HepG2 (cell line): Measurements from ENCODE around the gene PDCD10. TPM values are rescaled to one million over a fixed set of nuclear protein-coding genes. Genes with fewer than 3 reads are reported as not detected.

Experiments
- ATAC-seq: fragments of 200-7000 bp; cut with Tn5 transposase; 3 replicates; pipeline ENCODE4 v1.9.1; 2020; ENCODE audit warnings: mild to moderate bottlenecking, moderate library complexity
- BruUV-seq: library from RNA; stranded (reverse); fragments of 400-500 nt; replicated peaks from 2 replicates; lab custom pipeline; 2021; lab: Mats Ljungman, UMichigan
- CTCF ChIA-PET: fragments of 300-600 bp; formaldehyde crosslinking; extraction: SDS; loops from one replicate; lab custom pipeline; 2021; ENCODE audit warnings: low total read pairs, inconsistent platforms, low intra/inter-chr PET ratio; lab: Yijun Ruan, JAX
- POLR2A ChIA-PET: fragments of 350-600 bp; sonication (Branson Sonifier 250); formaldehyde crosslinking; loops from one replicate; lab custom pipeline; 2020; ENCODE audit warnings: antibody characterized with exemption, inconsistent platforms; lab: Yijun Ruan, JAX
- DNase-seq: peaks from one replicate; pipeline ENCODE4 v3.0.0-alpha.2; 2015; ENCODE audit warnings: low spot score
- FAIRE-seq: peaks from 3 replicates; lab custom pipeline; 2011; peaks lifted over from hg19 to GRCh38; lab: Jason Lieb, UNC
- H2AFZ ChIP-seq: one replicate; pipeline ENCODE4 v1.6.1; 2011; ENCODE audit warnings: low read length, inconsistent platforms
- H3K27ac ChIP-seq: fragments of 300-600 bp; 3 replicates; pipeline ENCODE4 v1.8.0; 2011; ENCODE audit warnings: mixed run types, mild to moderate bottlenecking, mixed read lengths, low read length, inconsistent platforms; ENCODE audit not compliant: insufficient read depth; ENCODE audit errors: extremely low read length
- H3K27me3 ChIP-seq, 2 experiments: fragments of 200-600 bp in 1 of 2; 2 replicates in 1 of 2; 3 replicates in 1 of 2; pipeline versions ENCODE4 v1.6.0 to v1.8.0; 2011; ENCODE audit warnings: low read length in 2 of 2, mild to moderate bottlenecking in 2 of 2, moderate library complexity in 2 of 2, inconsistent platforms in 1 of 2; ENCODE audit not compliant: insufficient read depth in 2 of 2, control insufficient read depth in 1 of 2
- H3K36me3 ChIP-seq, 2 experiments: fragments of 200-600 bp in 1 of 2; replicated peaks in 1 of 2; 2 replicates in 1 of 2; 3 replicates in 1 of 2; pipeline versions ENCODE4 v1.5.1 to v1.8.0; 2011; ENCODE audit warnings: low read length in 2 of 2, inconsistent platforms in 1 of 2; ENCODE audit not compliant: insufficient read depth in 2 of 2, control insufficient read depth in 1 of 2
- H3K4me1 ChIP-seq: 2 replicates; pipeline ENCODE4 v1.5.1; 2012; ENCODE audit warnings: low read length, inconsistent platforms; ENCODE audit not compliant: insufficient read depth
- H3K4me2 ChIP-seq: 2 replicates; pipeline ENCODE4 v1.6.0; 2011; ENCODE audit warnings: low read depth, low read length, inconsistent platforms
- H3K4me3 ChIP-seq, 3 experiments: fragments of 200-600 bp in 1 of 3; sonication (generic), shearing (Covaris generic) in 1 of 3; replicated peaks in 1 of 3; 2 replicates each; pipeline ENCODE4 v1.5.1; 2011 to 2016; ENCODE audit warnings: low read length in 3 of 3, inconsistent platforms in 2 of 3, low read depth in 2 of 3, mild to moderate bottlenecking in 2 of 3, control low read depth in 1 of 3, mixed read lengths in 1 of 3; ENCODE audit not compliant: insufficient read depth in 1 of 3
- H3K79me2 ChIP-seq: one replicate; pipeline ENCODE4 v1.6.1; 2011; ENCODE audit warnings: low read length, inconsistent platforms; ENCODE audit not compliant: insufficient read depth
- H3K9ac ChIP-seq: 2 replicates; pipeline ENCODE4 v1.6.0; 2011; ENCODE audit warnings: mild to moderate bottlenecking, low read depth, low read length, inconsistent platforms; ENCODE audit not compliant: insufficient read depth
- H3K9me3 ChIP-seq: 2 replicates; pipeline ENCODE4 v1.5.1; 2012; ENCODE audit warnings: mild to moderate bottlenecking, low read length
- H4K20me1 ChIP-seq: 2 replicates; pipeline ENCODE4 v1.6.0; 2011; ENCODE audit warnings: inconsistent platforms, mild to moderate bottlenecking, low read length, moderate library complexity; ENCODE audit not compliant: insufficient read depth
- ARNT ChIP-seq: fragments of 450-650 bp; IDR thresholded peaks from 2 replicates; pipeline ENCODE4 v1.6.1; 2017
- CAMTA2 ChIP-seq: sonication (generic); formaldehyde crosslinking; IDR thresholded peaks from 2 replicates; pipeline ENCODE4 v1.4.0; 2020; ENCODE audit warnings: mild to moderate bottlenecking, missing genetic modification reagents, borderline replicate concordance
- CENPT ChIP-seq: sonication (generic); formaldehyde crosslinking; IDR thresholded peaks from 2 replicates; pipeline ENCODE4 v1.8.0; 2022; ENCODE audit warnings: low read depth, mild to moderate bottlenecking, moderate library complexity, missing genetic modification reagents
- EHMT2 ChIP-seq: fragments of 200-600 bp; sonication (generic); IDR thresholded peaks from 2 replicates; pipeline ENCODE4 v1.7.0; 2017; ENCODE audit warnings: antibody characterized with exemption, low read depth, low read length, borderline replicate concordance
- GMEB2 ChIP-seq: IDR thresholded peaks from 2 replicates; pipeline ENCODE4 v1.6.1; 2016; ENCODE audit warnings: missing biosample characterization, missing genetic modification reagents, low read depth
- HCFC1 ChIP-seq: fragments of 150-350 bp; IDR thresholded peaks from 2 replicates; pipeline ENCODE4 v1.6.1; 2014; ENCODE audit warnings: low read depth, low read length
- MYPOP ChIP-seq: sonication (generic); formaldehyde crosslinking; IDR thresholded peaks from 2 replicates; pipeline ENCODE4 v1.8.1; 2023; ENCODE audit warnings: mild to moderate bottlenecking, moderate library complexity, missing genetic modification reagents
- SRF ChIP-seq: IDR thresholded peaks from 2 replicates; pipeline ENCODE4 v1.6.1; 2011; ENCODE audit warnings: mild to moderate bottlenecking, low read depth, low read length, moderate library complexity
- SRY ChIP-seq: sonication (generic); formaldehyde crosslinking; IDR thresholded peaks from 2 replicates; pipeline ENCODE4 v1.8.0; 2022; ENCODE audit warnings: mild to moderate bottlenecking, missing genetic modification reagents
- ZBTB26 ChIP-seq: IDR thresholded peaks from 2 replicates; pipeline ENCODE4 v1.6.1; 2016; ENCODE audit warnings: missing compliant biosample characterization, missing genetic modification reagents, borderline replicate concordance
- ZEB1 ChIP-seq: IDR thresholded peaks from 2 replicates; pipeline ENCODE4 v1.6.1; 2012; ENCODE audit warnings: mild to moderate bottlenecking, low read depth, inconsistent platforms; ENCODE audit not compliant: insufficient replicate concordance
- ZNF567 ChIP-seq: sonication (generic); formaldehyde crosslinking; IDR thresholded peaks from 2 replicates; pipeline ENCODE4 v1.8.1; 2023; ENCODE audit warnings: mild to moderate bottlenecking, missing genetic modification reagents, borderline replicate concordance
- ZNF703 ChIP-seq: sonication (generic); formaldehyde crosslinking; IDR thresholded peaks from 2 replicates; pipeline ENCODE4 v1.5.1; 2020; ENCODE audit warnings: missing genetic modification reagents, mild to moderate bottlenecking, moderate library complexity, borderline replicate concordance
- ZNF83 ChIP-seq: sonication (generic); formaldehyde crosslinking; IDR thresholded peaks from 2 replicates; pipeline ENCODE4 v1.4.0; 2020; ENCODE audit warnings: missing genetic modification reagents, mild to moderate bottlenecking, borderline replicate concordance
- WGBS: methylation state at CpG from one replicate; pipeline ENCODE4 v1.1.6; 2017; ENCODE audit warnings: low lambda C conversion rate; 5-methylcytosine and 5-hydroxymethylcytosine counted together
- in situ Hi-C: cut with HindIII; loops from 2 replicates; pipeline ENCODE4 v1.10.0; 2017; ENCODE audit warnings: low pct_unique_long_range_greater_than_20kb; ENCODE audit not compliant: extremely low pct_ligation_motif_present
- intact Hi-C: fragments of 100-400 bp; cut with micrococcal nuclease; formaldehyde crosslinking; loops from one replicate; pipeline ENCODE4 v1.10.0; 2022; ENCODE audit not compliant: unreplicated experiment
- polyA plus RNA-seq, 8 experiments: library from polyadenylated mRNA; depleted of rRNA in 3 of 8; stranded (reverse) in 7 of 8; unstranded in 1 of 8; fragments of >200 nt; fragmentation: Illumina TruSeq in 4 of 8; extraction: Trizol in 4 of 8; gene quantifications; 2 replicates each; pipeline versions ENCODE4 v1.2.1 to v1.2.3, GENCODE V29; 2011 to 2016; ENCODE audit warnings: low read depth in 4 of 8, missing spikeins in 1 of 8, mixed read lengths in 1 of 8; ENCODE audit not compliant: insufficient read depth in 1 of 8
- total RNA-seq, 5 experiments: library from RNA; depleted of rRNA; stranded (reverse); fragments of >200 nt; fragmentation: Illumina TruSeq; extraction: Trizol; gene quantifications; 2 replicates each; pipeline ENCODE4 v1.2.3, GENCODE V29; 2016; ENCODE audit warnings: low read depth in 1 of 5
- TF ChIP-seq, protein P1 (sequence below): sonication (generic); formaldehyde crosslinking; IDR thresholded peaks from 2 replicates; pipeline ENCODE4 v1.5.1; 2020; ENCODE audit warnings: missing genetic modification reagents, mild to moderate bottlenecking, borderline replicate concordance
- TF ChIP-seq, protein P2 (sequence below): sonication (generic); formaldehyde crosslinking; IDR thresholded peaks from 2 replicates; pipeline ENCODE4 v1.9.0; 2021; ENCODE audit warnings: missing genetic modification reagents, borderline replicate concordance

PDCD10 gene
- total and polyA plus RNA-seq, 2 of the 13 experiments (the other 11 are each of a cell fraction or from before 2014, with no cell fraction given) = 48.5 to 53.9 TPM

- TF ChIP-seq GMEB2 (CRISPR knock-in tag) = no peak
- no peak for TF ChIP-seq MYPOP (CRISPR knock-in tag)
- TF ChIP-seq HCFC1 = no peak
- no peak for TF ChIP-seq ZBTB26
- TF ChIP-seq ZEB1 = no peak
- no peak for TF ChIP-seq ARNT
- TF ChIP-seq, protein P1, sequence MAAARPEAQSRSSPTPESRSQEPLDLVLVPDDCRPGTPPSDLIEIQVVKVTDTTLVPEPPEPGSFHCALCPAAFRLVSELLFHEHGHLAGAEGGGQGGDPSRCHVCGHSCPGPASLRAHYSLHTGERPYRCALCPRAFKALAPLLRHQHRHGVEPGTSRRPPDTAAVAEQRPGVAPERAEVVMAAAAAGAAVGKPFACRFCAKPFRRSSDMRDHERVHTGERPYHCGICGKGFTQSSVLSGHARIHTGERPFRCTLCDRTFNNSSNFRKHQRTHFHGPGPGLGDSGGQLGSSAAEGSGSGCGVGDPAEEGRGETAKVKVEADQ = no peak
Measured at GRCh38 chr3:167673221-167673620, 61.5 kb downstream of the PDCD10 start (continued).

- no peak overlapping the region for H3K27ac ChIP-seq
- FAIRE-seq = no peak
- H3K4me3 ChIP-seq = no peak overlapping the region
- peaks cover 0 to 9% of the 10 kb centered on the region in 2 experiments; a peak in 1 of 5 replicates for H3K36me3 ChIP-seq
- DNase-seq = no peak
- intact Hi-C loops (no loop called here), in situ Hi-C loops (no loop called here)
- no peaks in the 10 kb centered on the region for H3K4me1 ChIP-seq
- ChIA-PET CTCF (no interaction called here), POLR2A (no interaction called here)
- BruUV-seq = no TSS peak
- peaks cover 19% of the 10 kb centered on the region for H3K9me3 ChIP-seq
- no peak overlapping the region for H3K9ac ChIP-seq
- H4K20me1 ChIP-seq = no peaks in the 10 kb centered on the region
- TF ChIP-seq CENPT (CRISPR knock-in tag) (no peak), SRY (CRISPR knock-in tag) (no peak), ZNF703 (no peak), SRF (no peak), ZNF83 (CRISPR knock-in tag) (no peak), EHMT2 (no peak), CAMTA2 (CRISPR knock-in tag) (no peak), ZNF567 (CRISPR knock-in tag) (no peak)
- TF ChIP-seq, protein P2, sequence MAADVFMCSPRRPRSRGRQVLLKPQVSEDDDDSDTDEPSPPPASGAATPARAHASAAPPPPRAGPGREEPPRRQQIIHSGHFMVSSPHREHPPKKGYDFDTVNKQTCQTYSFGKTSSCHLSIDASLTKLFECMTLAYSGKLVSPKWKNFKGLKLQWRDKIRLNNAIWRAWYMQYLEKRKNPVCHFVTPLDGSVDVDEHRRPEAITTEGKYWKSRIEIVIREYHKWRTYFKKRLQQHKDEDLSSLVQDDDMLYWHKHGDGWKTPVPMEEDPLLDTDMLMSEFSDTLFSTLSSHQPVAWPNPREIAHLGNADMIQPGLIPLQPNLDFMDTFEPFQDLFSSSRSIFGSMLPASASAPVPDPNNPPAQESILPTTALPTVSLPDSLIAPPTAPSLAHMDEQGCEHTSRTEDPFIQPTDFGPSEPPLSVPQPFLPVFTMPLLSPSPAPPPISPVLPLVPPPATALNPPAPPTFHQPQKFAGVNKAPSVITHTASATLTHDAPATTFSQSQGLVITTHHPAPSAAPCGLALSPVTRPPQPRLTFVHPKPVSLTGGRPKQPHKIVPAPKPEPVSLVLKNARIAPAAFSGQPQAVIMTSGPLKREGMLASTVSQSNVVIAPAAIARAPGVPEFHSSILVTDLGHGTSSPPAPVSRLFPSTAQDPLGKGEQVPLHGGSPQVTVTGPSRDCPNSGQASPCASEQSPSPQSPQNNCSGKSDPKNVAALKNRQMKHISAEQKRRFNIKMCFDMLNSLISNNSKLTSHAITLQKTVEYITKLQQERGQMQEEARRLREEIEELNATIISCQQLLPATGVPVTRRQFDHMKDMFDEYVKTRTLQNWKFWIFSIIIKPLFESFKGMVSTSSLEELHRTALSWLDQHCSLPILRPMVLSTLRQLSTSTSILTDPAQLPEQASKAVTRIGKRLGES (CRISPR knock-in tag) = no peak
- TF ChIP-seq, all 625 proteins: peak for 0
- no peak for ATAC-seq
- Histone ChIP-seq H3K27me3 (no peaks in the 10 kb centered on the region), H2AFZ (no peak overlapping the region), H3K4me2 (no peak overlapping the region), H3K79me2 (no peaks in the 10 kb centered on the region)
- 96% methylated on average over 4 of the region's 4 CpGs for WGBS
Measured at GRCh38 chr3:167671878-167672427, 62.7 kb downstream of the PDCD10 start.
